Stomach (tissue), 4 donors: ENCODE measurements around the gene CBFA2T3.

ENCODE experiments used
- EP300 ChIP-seq: sonication (generic); formaldehyde crosslinking; IDR thresholded peaks from one replicate; pipeline ENCODE4 v1.6.1; 2017; ENCODE audit warnings: antibody characterized with exemption
- POLR2A ChIP-seq, 4 donors: fragments of 450-650 bp; IDR thresholded peaks; one replicate each; pipeline ENCODE4 v1.6.1; 2016; ENCODE audit warnings: antibody characterized with exemption in 4 of 4, control low read depth in 2 of 4, mild to moderate bottlenecking in 1 of 4, moderate library complexity in 1 of 4
- TF ChIP-seq, protein P1 (sequence below), 7 experiments: fragments of 450-650 bp in 4 of 7; fragments of 200-600 bp in 3 of 7; sonication (generic) in 3 of 7; IDR thresholded peaks; one replicate each; pipeline ENCODE4 v1.5.1; 2016 to 2019; ENCODE audit warnings: antibody characterized with exemption in 7 of 7, control low read depth in 2 of 7, mild to moderate bottlenecking in 1 of 7

DNA sequence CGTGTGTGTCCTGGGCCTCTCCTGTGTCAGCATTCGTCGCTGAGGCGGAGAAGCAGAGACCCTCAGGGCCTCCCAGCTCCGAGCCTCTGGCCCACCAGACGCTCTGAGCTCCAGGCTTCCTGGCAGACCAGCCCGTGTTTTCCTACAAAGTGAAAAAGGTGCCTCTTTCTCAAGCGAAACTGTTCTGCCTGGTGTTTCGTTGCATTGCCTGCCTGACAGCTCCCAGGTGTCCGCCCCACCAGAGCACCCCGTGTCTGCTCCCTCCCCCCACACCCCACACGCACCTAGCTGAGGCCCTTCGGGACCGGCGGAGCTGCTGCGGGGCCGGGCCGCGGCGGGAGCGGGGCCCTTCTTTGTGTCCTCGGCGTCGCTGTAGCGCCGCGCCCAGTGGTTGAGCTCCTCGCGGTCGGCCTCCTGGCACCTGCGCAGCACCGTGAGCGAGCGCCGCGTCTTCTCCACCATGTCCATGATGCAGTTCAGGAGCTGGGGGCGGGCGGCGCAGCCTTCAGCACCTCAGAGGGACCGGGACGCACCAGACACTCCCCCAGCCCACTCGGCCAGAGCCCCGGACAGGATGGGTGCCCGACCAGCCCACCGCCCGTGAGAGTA, 95.9 kb downstream of the CBFA2T3 start:
- TF ChIP-seq, protein P1, sequence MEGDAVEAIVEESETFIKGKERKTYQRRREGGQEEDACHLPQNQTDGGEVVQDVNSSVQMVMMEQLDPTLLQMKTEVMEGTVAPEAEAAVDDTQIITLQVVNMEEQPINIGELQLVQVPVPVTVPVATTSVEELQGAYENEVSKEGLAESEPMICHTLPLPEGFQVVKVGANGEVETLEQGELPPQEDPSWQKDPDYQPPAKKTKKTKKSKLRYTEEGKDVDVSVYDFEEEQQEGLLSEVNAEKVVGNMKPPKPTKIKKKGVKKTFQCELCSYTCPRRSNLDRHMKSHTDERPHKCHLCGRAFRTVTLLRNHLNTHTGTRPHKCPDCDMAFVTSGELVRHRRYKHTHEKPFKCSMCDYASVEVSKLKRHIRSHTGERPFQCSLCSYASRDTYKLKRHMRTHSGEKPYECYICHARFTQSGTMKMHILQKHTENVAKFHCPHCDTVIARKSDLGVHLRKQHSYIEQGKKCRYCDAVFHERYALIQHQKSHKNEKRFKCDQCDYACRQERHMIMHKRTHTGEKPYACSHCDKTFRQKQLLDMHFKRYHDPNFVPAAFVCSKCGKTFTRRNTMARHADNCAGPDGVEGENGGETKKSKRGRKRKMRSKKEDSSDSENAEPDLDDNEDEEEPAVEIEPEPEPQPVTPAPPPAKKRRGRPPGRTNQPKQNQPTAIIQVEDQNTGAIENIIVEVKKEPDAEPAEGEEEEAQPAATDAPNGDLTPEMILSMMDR (IDR thresholded peaks at IDR 0.05): no peak
- TF ChIP-seq EP300 (no peak), POLR2A (IDR thresholded peaks at IDR 0.05) (no peak)
